SK-N-MC (cell line): ENCODE results near the gene SNX17.

ENCODE experiments used
- EZH2 ChIP-seq: fragments of 200-600 bp; sonication (generic); IDR thresholded peaks from one replicate; pipeline ENCODE4 v1.6.1; 2017; ENCODE audit warnings: antibody characterized with exemption
- POLR2AphosphoS5 ChIP-seq: IDR thresholded peaks from 2 replicates; pipeline ENCODE4 v1.6.1; 2012; ENCODE audit warnings: mild to moderate bottlenecking, low read depth, low read length, borderline replicate concordance

- TF ChIP-seq EZH2 (no peak), POLR2AphosphoS5 (no peak)
Measured at GRCh38 chr2:27322301-27322765, 48.1 kb upstream of the SNX17 start.
